GM18498 (cell line): ENCODE results near the gene DNAJC5.

Experiments used
- ATAC-seq: cut with Tn5 transposase; IDR thresholded peaks from one replicate; pipeline ENCODE4 v1.9.1; 2021; ENCODE audit warnings: mild to moderate bottlenecking, moderate library complexity; ENCODE audit not compliant: unreplicated experiment

The DNAJC5 gene

GRCh38 chr20:63883201-63883593 is 11.7 kb upstream of the DNAJC5 start:
- no peak for ATAC-seq

GRCh38 chr20:63884506-63885263 is 10.2 kb upstream of the DNAJC5 start:
- ATAC-seq, result no peak

- no peak for ATAC-seq
These were observed 9.5 kb upstream of the DNAJC5 start for GRCh38 chr20:63885264-63886053.

- no peak for ATAC-seq
These were observed 8.9 kb upstream of the DNAJC5 start for GRCh38 chr20:63886054-63886419.

- no peak for ATAC-seq
These were observed 8.0 kb upstream of the DNAJC5 start for GRCh38 chr20:63886921-63887320.

GRCh38 chr20:63889241-63890200 is 5.4 kb upstream of the DNAJC5 start:
- ATAC-seq, result no peak

GRCh38 chr20:63890201-63890576 is 4.7 kb upstream of the DNAJC5 start:
- no peak for ATAC-seq

- no peak for ATAC-seq
These were observed 4.3 kb upstream of the DNAJC5 start for GRCh38 chr20:63890616-63891015.

- no peak for ATAC-seq
These were observed 3.6 kb upstream of the DNAJC5 start for GRCh38 chr20:63891061-63892002.

GRCh38 chr20:63892402-63892801 is 2.5 kb upstream of the DNAJC5 start:
- no peak for ATAC-seq

- ATAC-seq, result no peak
These were observed 948 bp upstream of the DNAJC5 start for GRCh38 chr20:63893999-63894357.

- ATAC-seq, result peak; percentile 15
These were observed 451 bp downstream of the DNAJC5 start for GRCh38 chr20:63895202-63895951.

- ATAC-seq, result no peak
These were observed 982 bp downstream of the DNAJC5 start for GRCh38 chr20:63895952-63896263.

GRCh38 chr20:63896264-63897105 is 1.6 kb downstream of the DNAJC5 start:
- ATAC-seq, result no peak

GRCh38 chr20:63897978-63898561 is 3.1 kb downstream of the DNAJC5 start:
- no peak for ATAC-seq

GRCh38 chr20:63898882-63899558 is 4.1 kb downstream of the DNAJC5 start:
- ATAC-seq, result no peak

GRCh38 chr20:63900413-63900812 is 5.5 kb downstream of the DNAJC5 start:
- no peak for ATAC-seq
